Measurements from ENCODE around the gene PLEKHJ1.
"Not testable (repeated sequence)": the region's sequence is repeated elsewhere in the genome, so short reads cannot be mapped to it uniquely, and the experiment has no call there.

Gene PLEKHJ1

DNA sequence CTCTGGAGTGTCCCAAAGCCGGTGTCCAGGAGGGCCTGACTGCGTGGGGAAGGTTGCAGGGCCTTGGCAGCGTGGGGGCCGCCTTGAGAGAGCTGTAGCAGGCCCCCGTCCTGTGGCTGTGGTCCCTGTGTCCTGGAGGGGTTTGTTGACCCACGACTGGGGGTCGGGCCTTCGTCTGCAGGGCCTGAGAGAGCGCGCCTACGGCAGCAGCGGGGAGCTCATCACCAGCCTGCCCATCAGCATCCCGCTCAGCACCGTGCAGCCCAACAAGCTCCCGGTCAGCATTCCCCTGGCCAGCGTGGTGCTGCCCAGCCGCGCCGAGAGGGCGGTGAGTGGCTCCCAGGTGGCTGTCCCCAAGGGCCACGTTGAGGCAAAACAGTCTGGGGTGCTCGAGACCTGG, 18.5 kb downstream of the PLEKHJ1 start:
- DNase-seq = no peak

GRCh38 chr19:2216361-2217225, 19.5 kb downstream of the PLEKHJ1 start:
- no peak for DNase-seq

- no peak for DNase-seq
These were observed 20.8 kb downstream of the PLEKHJ1 start for GRCh38 chr19:2215281-2215751.

DNA sequence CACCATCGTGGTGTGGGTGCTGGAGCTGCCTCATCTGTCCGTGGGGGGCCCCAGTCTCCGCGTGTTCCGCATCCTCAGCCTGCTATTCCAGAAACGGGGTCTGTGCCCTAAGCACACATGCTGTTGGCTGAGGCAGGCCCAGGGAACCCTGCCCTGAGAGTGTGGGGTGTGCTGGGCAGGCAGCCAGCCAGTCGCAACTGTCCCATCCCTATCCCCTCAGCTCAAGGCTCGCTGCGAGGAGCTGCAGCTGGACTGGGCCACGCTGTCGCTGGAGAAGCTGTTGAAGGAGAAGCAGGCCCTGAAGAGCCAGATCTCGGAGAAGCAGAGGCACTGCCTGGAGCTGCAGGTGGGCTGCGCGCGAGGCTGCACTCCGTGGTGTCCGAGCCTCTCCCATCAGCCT, 21.9 kb downstream of the PLEKHJ1 start:
- no peak for DNase-seq

- DNase-seq = no peak
These were observed 22.3 kb downstream of the PLEKHJ1 start for GRCh38 chr19:2213799-2214198.

- DNase-seq = no peak
These were observed 23.0 kb downstream of the PLEKHJ1 start for GRCh38 chr19:2212861-2213711.

GRCh38 chr19:2210987-2211740, 25.0 kb downstream of the PLEKHJ1 start:
- no peak for DNase-seq

GRCh38 chr19:2210206-2210605, 25.9 kb downstream of the PLEKHJ1 start:
- DNase-seq = no peak

- DNase-seq = no peak
These were observed 26.7 kb downstream of the PLEKHJ1 start for GRCh38 chr19:2209408-2209807.

DNA sequence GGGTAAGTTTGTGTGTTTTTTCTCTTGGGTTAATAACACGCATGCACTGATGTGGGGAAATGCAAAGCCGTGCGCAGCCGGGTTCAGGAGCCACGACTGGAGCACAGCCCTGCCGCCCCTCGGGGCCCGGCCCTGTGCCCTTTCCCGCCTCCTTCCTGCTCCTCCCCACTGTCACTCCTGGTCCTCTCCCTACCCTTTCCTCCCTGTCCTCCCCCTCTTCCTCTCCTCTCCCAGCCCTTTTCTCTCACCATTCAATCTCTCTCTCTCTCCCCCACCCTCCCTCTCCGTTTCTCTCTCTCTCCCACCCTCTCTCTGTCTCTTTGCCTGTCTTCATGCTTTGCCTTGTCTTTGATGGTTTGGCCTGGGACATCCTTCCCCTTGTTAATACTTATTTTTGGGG, 27.2 kb downstream of the PLEKHJ1 start:
- no peak for DNase-seq

GRCh38 chr19:2207991-2208860, 27.9 kb downstream of the PLEKHJ1 start:
- no peak for DNase-seq

- no peak for DNase-seq
These were observed 29.1 kb downstream of the PLEKHJ1 start for GRCh38 chr19:2207008-2207407.

GRCh38 chr19:2202366-2202765, 33.8 kb downstream of the PLEKHJ1 start:
- DNase-seq = no peak

GRCh38 chr19:2201473-2202148, 34.5 kb downstream of the PLEKHJ1 start:
- no peak for DNase-seq

DNA sequence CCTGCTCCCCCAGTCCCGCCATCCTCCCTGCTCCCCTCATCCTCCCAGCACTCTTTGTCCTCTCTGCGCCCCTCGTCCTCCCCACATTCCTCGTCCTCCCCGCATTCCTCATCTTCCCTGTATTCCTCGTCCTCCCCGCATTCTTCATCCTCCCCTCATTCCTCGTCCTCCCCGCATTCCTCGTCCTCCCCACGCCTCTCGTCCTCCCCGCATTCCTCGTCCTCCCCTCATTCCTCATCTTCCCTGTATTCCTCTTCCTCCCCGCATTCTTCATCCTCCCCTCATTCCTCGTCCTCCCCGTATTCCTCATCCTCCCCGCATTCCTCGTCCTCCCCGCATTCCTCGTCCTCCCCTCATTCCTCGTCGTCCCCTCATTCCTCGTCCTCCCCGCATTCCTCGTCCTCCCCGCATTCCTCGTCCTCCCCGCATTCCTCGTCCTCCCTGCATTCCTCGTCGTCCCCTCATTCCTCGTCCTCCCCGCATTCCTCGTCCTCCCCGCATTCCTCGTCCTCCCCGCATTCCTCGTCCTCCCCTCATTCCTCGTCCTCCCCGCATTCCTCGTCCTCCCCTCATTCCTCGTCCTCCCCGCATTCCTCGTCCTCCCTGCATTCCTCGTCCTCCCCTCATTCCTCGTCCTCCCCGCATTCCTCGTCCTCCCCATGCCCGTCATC, 35.4 kb downstream of the PLEKHJ1 start:
- DNase-seq = not testable (repeated sequence)

- DNase-seq = no peak
These were observed 36.1 kb downstream of the PLEKHJ1 start for GRCh38 chr19:2199861-2200623.

DNA sequence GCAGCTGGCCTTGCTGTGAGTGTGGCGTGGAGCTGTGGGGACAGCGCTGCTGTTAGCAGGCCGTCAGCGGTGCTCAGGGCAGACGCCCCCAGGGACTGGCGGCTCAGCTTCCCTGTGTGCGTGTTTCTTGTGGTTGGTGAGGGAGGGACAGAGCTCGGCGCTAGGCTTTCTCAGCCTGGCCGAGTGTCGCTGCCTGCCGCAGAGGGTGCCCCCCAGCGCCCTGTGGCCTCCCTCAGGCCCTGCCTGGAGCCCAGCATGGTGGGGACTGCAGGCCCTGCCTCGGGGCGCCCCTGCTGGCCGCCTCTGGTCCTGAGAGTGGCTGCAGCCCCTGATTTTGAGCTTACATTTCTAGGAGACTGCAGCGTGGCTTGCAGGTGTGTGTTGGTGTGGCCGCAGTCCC, 36.9 kb downstream of the PLEKHJ1 start:
- DNase-seq = no peak

DNA sequence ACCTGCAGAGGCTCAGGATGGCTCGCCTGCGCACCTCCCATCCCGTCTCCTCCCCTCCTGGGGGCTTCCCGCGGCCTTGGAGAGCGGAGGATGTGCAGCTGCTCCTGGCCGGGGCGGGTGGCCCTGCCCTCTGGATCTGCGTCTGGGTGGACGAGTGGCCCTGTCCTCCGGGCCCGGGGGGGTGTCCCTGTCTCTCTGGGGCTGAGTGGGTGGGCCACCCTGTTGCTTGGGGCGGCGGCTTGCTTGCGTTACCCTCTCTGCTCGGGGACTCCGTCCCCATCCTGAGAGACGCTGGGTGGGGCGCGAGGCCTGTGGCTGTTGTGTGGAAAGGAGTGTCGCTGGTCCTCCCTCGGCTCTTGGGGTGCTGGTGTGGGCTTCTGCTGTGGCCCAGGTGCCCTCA, 37.8 kb downstream of the PLEKHJ1 start:
- DNase-seq = no peak

GRCh38 chr19:2197270-2197669, 38.9 kb downstream of the PLEKHJ1 start:
- no peak for DNase-seq

GRCh38 chr19:2195914-2196313, 40.2 kb downstream of the PLEKHJ1 start:
- no peak for DNase-seq

Data from NCI-H2029 treated with DMSO at 0.1 percent for 48 hours (cell line).